Small intestine (tissue), 7 donors: ENCODE measurements around the gene FOS. TPM values are rescaled to one million over a fixed set of nuclear protein-coding genes. Genes with fewer than 3 reads are reported as not detected.
"Not testable (repeated sequence)": the region's sequence is repeated elsewhere in the genome, so short reads cannot be mapped to it uniquely, and the experiment has no call there.

Experiments
- DNase-seq, 2 donors: peaks; one replicate each; pipeline versions ENCODE4 v3.0.0 to v3.0.0-alpha.2; 2013
- FAIRE-seq: peaks from 2 replicates; lab custom pipeline; 2012; peaks lifted over from hg19 to GRCh38; lab: Jason Lieb, UNC
- H3K27ac ChIP-seq, 3 donors: one replicate each; pipeline ENCODE4 v1.5.1; 2013; ENCODE audit warnings: low read length in 2 of 3, mild to moderate bottlenecking in 2 of 3, control low read depth in 1 of 3, inconsistent platforms in 1 of 3, low read depth in 1 of 3, moderate library complexity in 1 of 3
- H3K27me3 ChIP-seq, 3 donors: one replicate each; pipeline ENCODE4 v1.6.1; 2013; ENCODE audit warnings: low read length in 3 of 3, inconsistent platforms in 1 of 3; ENCODE audit not compliant: control insufficient read depth in 3 of 3, insufficient read depth in 3 of 3
- H3K36me3 ChIP-seq, 3 donors: one replicate each; pipeline ENCODE4 v1.6.1; 2013; ENCODE audit warnings: low read length in 3 of 3, inconsistent platforms in 1 of 3, low read depth in 1 of 3, mild to moderate bottlenecking in 1 of 3, moderate library complexity in 1 of 3; ENCODE audit not compliant: control insufficient read depth in 3 of 3, insufficient read depth in 2 of 3
- H3K4me1 ChIP-seq, 3 donors: one replicate each; pipeline ENCODE4 v1.6.1; 2013; ENCODE audit warnings: low read length in 2 of 3, inconsistent platforms in 1 of 3, low read depth in 1 of 3, mild to moderate bottlenecking in 1 of 3, moderate library complexity in 1 of 3; ENCODE audit not compliant: control insufficient read depth in 3 of 3, insufficient read depth in 2 of 3
- H3K4me3 ChIP-seq, 3 donors: one replicate each; pipeline ENCODE4 v1.5.1; 2013; ENCODE audit warnings: low read length in 3 of 3, control low read depth in 1 of 3, inconsistent platforms in 1 of 3, low read depth in 1 of 3, mild to moderate bottlenecking in 1 of 3, moderate library complexity in 1 of 3
- H3K9me3 ChIP-seq, 2 donors: one replicate each; pipeline ENCODE4 v1.6.1; 2013; ENCODE audit warnings: low read depth in 1 of 2, low read length in 1 of 2; ENCODE audit not compliant: control insufficient read depth in 2 of 2, insufficient read depth in 1 of 2
- WGBS, 3 donors: extraction: QIAGEN DNeasy Blood & Tissue Kit; methylation state at CpG; one replicate each; pipeline ENCODE4 v1.1.7; 2013; 5-methylcytosine and 5-hydroxymethylcytosine counted together
- polyA plus RNA-seq, 4 donors: library from polyadenylated mRNA; stranded (reverse) in 3 of 4; unstranded in 1 of 4; fragments of 200-250 nt in 3 of 4; fragments of 120-200 nt in 1 of 4; gene quantifications; one replicate each; pipeline versions ENCODE4 v1.2.1 to v1.2.3, GENCODE V29; 2013
- donor health status: healthy with polysubstance abuse.
- donor health status: control.
- donor health status: control.
- donor health status: Bipolar disorder and iron deficiency.
- donor health status: healthy.

Gene FOS
- polyA plus RNA-seq, 4 donors, result 71.6 to 1,102 (median 240) TPM

DNA sequence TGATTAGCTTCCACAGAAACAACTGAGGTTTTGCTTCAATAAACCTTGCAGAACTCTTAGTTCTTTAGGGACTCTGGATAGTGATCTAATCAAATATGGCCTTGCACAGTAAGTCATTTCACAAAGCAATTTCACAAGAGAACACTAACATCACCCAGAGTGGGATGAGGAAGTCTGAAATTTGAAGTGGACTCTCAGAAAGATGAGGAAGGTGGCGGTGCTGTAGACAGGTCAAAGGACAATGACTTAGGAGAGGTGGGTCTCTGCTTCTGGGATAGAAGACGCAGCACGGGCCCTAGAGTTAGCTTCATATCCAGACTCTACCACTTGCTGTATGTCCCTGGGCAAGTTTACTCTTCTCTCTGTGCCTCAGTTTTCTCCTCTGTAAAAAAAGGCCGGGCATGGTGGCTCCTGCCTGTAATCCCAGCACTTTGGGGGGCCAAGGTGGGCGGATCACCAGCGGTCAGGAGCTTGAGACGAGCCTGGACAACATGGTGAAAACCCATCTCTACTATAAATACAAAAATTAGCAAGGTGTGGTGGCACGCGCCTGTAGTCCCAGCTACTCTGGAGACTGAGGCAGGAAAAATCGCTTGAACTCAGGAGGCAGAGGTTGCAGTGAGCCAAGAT is 18.9 kb downstream of the FOS start:
- no peak for DNase-seq
- 89 to 94% (median 94%) methylated on average over 10 of the region's 10 CpGs for WGBS, 3 donors
- H3K4me1 ChIP-seq, result peaks cover 4 to 50% (median 16%) of the 10 kb centered on the region in 3 donors

DNA sequence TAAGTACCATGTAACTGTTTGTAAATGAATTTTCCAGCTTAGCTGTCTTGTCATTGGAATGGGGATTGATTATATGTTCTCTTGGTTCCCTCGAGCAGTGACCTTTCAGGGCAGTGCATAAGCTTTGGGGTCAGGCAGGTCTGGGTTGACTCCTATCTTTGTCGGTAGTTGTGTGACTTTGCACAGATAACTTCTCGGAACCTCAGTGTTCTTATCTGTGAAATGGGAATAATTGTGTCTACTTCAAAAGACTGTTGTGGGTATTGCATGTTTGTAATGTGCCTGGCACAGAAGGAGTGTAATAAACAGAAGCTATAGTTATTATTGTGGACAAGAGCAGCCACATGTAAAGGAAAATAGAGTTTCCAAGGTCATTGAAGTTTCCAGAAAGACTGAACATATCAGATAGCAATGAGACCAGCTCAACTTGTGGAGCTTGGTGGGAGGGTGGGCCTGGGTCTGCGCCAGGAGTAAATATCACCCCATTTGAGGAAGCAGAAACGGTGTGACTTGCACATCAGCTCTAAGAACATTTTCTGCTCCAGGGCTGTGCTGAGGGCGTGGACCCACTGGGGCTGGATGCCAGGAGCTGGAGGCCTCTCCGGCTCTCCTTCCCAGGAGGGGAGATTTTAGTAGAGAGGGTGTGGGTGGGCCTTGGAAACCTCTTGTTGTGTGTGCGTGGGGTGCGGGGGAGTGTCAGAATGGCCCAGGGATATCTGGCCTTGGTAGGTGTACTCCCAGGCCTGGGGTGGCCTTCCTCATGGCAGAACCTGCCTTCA is 19.7 kb downstream of the FOS start:
- Histone ChIP-seq H3K4me3 (no peak overlapping the region), H3K36me3 (no peaks in the 10 kb centered on the region), H3K27me3 (no peaks in the 10 kb centered on the region), H3K4me1 (peaks cover 4 to 49% (median 12%) of the 10 kb centered on the region in 3 donors), H3K27ac (peak overlapping the region in 2 of 3 donors; percentile 47 to 53), H3K9me3 (no peaks in the 10 kb centered on the region)
- DNase-seq (peak in 1 of 2 donors; percentile 49), FAIRE-seq (no peak)
- WGBS, 3 donors, result 46 to 57% (median 57%) methylated on average over 9 of the region's 9 CpGs

More for the DNA sequence above, 18.9 kb downstream of the FOS start:
- no peak overlapping the region for H3K4me3 ChIP-seq
- H3K9me3 ChIP-seq, result no peaks in the 10 kb centered on the region
- no peaks in the 10 kb centered on the region for H3K36me3 ChIP-seq
- no peaks in the 10 kb centered on the region for H3K27me3 ChIP-seq
- FAIRE-seq, result no peak
- peak overlapping the region in 1 of 3 donors; percentile 67 for H3K27ac ChIP-seq

DNA sequence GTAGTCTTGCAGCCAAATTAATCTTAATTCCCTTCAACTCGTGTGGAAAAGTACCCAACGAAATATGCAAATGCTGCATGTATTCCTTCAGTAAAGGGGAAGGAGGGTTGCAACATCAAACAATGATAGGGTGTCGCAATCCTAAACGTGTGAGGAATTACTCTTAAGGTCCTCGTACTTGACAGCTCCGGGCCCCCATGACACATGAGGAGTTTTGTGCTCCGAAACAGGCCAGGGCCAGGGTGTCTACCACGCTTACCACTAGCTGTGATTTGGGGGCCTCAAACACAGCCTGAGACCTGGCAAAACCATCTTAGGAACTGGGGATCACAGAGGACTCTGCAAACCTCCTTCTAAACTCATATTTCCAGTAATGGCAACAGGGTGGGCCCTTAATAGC is 20.4 kb downstream of the FOS start:
- Histone ChIP-seq H3K27ac (peak overlapping the region in 2 of 3 donors; percentile 53 to 69), H3K27me3 (no peaks in the 10 kb centered on the region), H3K36me3 (no peaks in the 10 kb centered on the region), H3K4me1 (peaks cover 4 to 45% (median 10%) of the 10 kb centered on the region in 3 donors), H3K9me3 (no peaks in the 10 kb centered on the region), H3K4me3 (no peak overlapping the region)
- FAIRE-seq, result no peak
- peak in 1 of 2 donors; percentile 83 for DNase-seq
- 57 to 66% (median 63%) methylated on average over 8 of the region's 8 CpGs for WGBS, 3 donors

DNA sequence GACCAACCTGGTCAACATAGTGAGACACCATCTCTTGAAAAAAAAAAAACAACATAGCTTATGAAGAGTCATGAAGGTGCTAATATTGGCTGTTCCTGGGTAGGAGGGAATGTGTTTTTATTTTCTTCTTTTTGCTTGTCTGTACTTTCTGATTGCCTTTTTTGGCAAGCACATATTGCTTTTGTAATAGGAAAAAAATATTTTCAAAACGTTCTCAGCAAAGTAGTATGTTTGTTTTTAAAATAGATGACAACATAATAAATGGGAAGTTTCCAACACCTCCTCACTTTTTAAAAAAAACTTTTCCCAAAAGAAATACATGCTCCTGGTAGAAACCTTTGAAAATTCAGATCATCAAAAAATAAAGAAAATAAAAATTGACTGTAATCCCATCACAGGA is 20.9 kb downstream of the FOS start:
- Histone ChIP-seq H3K27ac (peak overlapping the region in 2 of 3 donors; percentile 53 to 69), H3K9me3 (no peaks in the 10 kb centered on the region), H3K36me3 (no peaks in the 10 kb centered on the region), H3K4me1 (peaks cover 4 to 44% (median 10%) of the 10 kb centered on the region in 3 donors), H3K27me3 (no peaks in the 10 kb centered on the region), H3K4me3 (no peak overlapping the region)
- 33 to 51% (median 45%) methylated on average over 1 of the region's 1 CpG for WGBS, 3 donors
- no peak for FAIRE-seq
- no peak for DNase-seq

DNA sequence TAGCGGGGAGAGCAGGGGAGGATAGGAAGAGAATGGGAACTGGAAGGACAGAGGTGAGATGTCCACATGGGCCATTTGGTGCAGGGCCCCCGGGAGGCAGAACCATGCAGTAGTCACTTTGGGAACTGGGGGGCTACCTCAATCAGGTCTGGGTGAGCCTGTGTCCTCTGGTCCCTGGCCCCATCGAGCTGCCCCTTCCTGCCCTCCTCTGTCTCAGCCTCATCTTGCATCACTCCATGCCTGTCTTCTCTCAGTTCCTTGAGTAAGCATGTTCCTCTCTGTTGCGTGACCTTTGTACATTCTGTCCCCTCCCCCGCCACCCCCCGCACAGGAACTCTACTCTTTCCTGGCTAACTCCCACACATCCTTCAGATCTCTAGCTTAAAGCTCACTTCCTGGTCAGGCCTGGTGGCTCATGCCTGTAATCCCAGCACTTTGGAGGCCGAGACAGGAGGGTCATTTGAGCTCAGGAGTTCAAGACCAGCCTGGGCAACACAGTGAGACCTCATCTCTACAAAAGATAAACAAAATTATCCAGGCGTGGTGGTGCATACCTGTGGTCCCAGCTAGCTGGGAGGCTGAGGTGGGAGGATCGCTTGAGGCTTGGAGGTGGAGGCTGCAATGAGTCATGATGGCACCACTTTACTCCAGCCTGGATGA is 23.2 kb downstream of the FOS start:
- Histone ChIP-seq H3K27ac (peak overlapping the region; percentile 55 to 89 (median 79)), H3K27me3 (no peaks in the 10 kb centered on the region), H3K36me3 (no peaks in the 10 kb centered on the region), H3K9me3 (no peaks in the 10 kb centered on the region), H3K4me1 (peaks cover 4 to 30% (median 8%) of the 10 kb centered on the region in 3 donors), H3K4me3 (no peak overlapping the region)
- FAIRE-seq (no peak), DNase-seq (peak; percentile 91 to 94)
- 35 to 48% (median 45%) methylated on average over 8 to 9 of the region's 9 CpGs for WGBS, 3 donors

DNA sequence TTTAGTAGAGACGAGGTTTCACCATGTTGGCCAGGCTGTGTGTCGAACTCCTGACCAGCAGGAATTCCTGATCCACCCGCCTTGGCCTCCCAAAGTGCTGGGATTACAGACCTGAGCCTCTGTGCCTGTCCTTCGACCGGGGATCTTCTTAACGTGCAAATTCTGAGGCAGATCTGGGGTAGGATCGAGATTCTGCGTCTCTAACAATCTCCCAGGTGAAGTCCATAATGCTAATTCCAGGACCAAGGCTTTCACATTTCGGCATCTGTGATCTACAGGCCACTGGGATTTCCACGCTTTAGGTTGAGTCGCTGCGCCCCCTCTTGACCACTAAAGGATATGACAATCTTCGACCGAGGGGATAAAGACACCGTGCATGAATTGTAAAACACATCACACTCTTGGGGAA is 24.8 kb downstream of the FOS start:
- Histone ChIP-seq H3K27ac (no peak overlapping the region), H3K4me1 (peaks cover 4 to 33% (median 5%) of the 10 kb centered on the region in 3 donors)

DNA sequence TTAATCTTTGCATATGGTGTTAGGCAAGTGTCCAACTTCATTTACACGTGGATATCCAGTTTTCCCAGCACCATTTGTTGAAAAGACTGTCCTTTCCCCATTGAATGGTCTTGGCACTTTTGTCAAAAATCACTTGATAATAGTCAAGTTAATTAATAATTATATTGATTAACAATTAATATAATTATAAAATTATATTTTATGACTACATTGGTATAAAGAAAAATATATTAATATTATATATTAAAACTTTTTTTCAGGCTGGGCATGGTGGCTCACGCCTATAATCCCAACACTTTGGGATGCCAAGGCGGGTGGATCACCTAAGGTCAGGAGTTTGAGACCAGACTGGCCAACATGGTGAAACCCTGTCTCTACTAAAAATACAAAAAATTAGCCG is 27.8 kb downstream of the FOS start:
- not testable (repeated sequence) for H3K27ac ChIP-seq, DNase-seq, H3K36me3 ChIP-seq, H3K27me3 ChIP-seq, FAIRE-seq, H3K9me3 ChIP-seq, H3K4me3 ChIP-seq
- 67 to 75% (median 72%) methylated on average over 4 of the region's 4 CpGs for WGBS, 3 donors
- H3K4me1 ChIP-seq, result peaks cover 2 to 16% (median 2%) of the 10 kb centered on the region in 3 donors

More for the DNA sequence above, 24.8 kb downstream of the FOS start:
- FAIRE-seq (no peak), DNase-seq (peak; percentile 84)
- Histone ChIP-seq H3K27me3 (no peaks in the 10 kb centered on the region), H3K36me3 (no peaks in the 10 kb centered on the region), H3K4me3 (no peak overlapping the region), H3K9me3 (no peaks in the 10 kb centered on the region)
- 16 to 22% (median 21%) methylated on average over 15 of the region's 15 CpGs for WGBS, 3 donors
